GM19395 (cell line): Measurements from ENCODE around the gene CDCA5.
"Not testable (repeated sequence)": the region's sequence is repeated elsewhere in the genome, so short reads cannot be mapped to it uniquely, and the experiment has no call there.

Source experiments
- ATAC-seq: cut with Tn5 transposase; IDR thresholded peaks from one replicate; pipeline ENCODE4 v1.9.1; 2021; ENCODE audit warnings: mild to moderate bottlenecking, moderate library complexity; ENCODE audit not compliant: unreplicated experiment

CDCA5 gene

GRCh38 chr11:65119670-65119995, 35.8 kb upstream of the CDCA5 start:
- ATAC-seq, result no peak

- ATAC-seq, result not testable (repeated sequence)
These were observed 35.2 kb upstream of the CDCA5 start for GRCh38 chr11:65118891-65119669.

- ATAC-seq, result no peak
These were observed 34.4 kb upstream of the CDCA5 start for GRCh38 chr11:65118097-65118837.

GRCh38 chr11:65117206-65118096, 33.6 kb upstream of the CDCA5 start, which contains the start of gene ZNHIT2:
Gene ZNHIT2, minus strand, starts transcription at chr11:65117701. Its CDS starts 48 bp downstream, at chr11:65117653.
- ATAC-seq, result peak; percentile 63

GRCh38 chr11:65116370-65117205, 32.7 kb upstream of the CDCA5 start:
- no peak for ATAC-seq

GRCh38 chr11:65115361-65116082, 31.7 kb upstream of the CDCA5 start:
- no peak for ATAC-seq

GRCh38 chr11:65114538-65115171, 30.8 kb upstream of the CDCA5 start:
- ATAC-seq, result no peak

- ATAC-seq, result no peak
These were observed 30.0 kb upstream of the CDCA5 start for GRCh38 chr11:65113839-65114238.

GRCh38 chr11:65113361-65113756, 29.5 kb upstream of the CDCA5 start:
- no peak for ATAC-seq

- no peak for ATAC-seq
These were observed 28.9 kb upstream of the CDCA5 start for GRCh38 chr11:65112546-65113360.

- peak; percentile 56 for ATAC-seq
These were observed 28.1 kb upstream of the CDCA5 start, which contains the start of gene TM7SF2 for GRCh38 chr11:65111744-65112545. Gene TM7SF2, plus strand, starts transcription at chr11:65111872. Its CDS starts 144 bp downstream, at chr11:65112016.

- ATAC-seq, result no peak
These were observed 27.4 kb upstream of the CDCA5 start for GRCh38 chr11:65111159-65111743.

- ATAC-seq, result peak; percentile 40
These were observed 26.6 kb upstream of the CDCA5 start for GRCh38 chr11:65110354-65110861.

- no peak for ATAC-seq
These were observed 25.7 kb upstream of the CDCA5 start for GRCh38 chr11:65109231-65110198.

- ATAC-seq, result no peak
These were observed 24.8 kb upstream of the CDCA5 start for GRCh38 chr11:65108469-65109123.
